OCI-LY3 (cell line): ENCODE data around the gene POU5F1.

Source experiments
- H2AFZ ChIP-seq: fragments of 200-600, 300-600 bp; shearing (Covaris generic); 2 replicates; pipeline ENCODE4 v1.6.0; 2014; ENCODE audit warnings: antibody characterized with exemption, low read depth, low read length
- H3K27ac ChIP-seq: fragments of 200-600, 300-600 bp; sonication (generic); 2 replicates; pipeline ENCODE4 v1.5.1; 2014; ENCODE audit warnings: mild to moderate bottlenecking, low read length, moderate library complexity, mixed read lengths
- H3K27me3 ChIP-seq: fragments of 200-600, 300-600 bp; sonication (generic); 2 replicates; pipeline ENCODE4 v1.6.1; 2014; ENCODE audit warnings: low read depth, low read length, mixed read lengths
- H3K36me3 ChIP-seq: fragments of 200-600, 300-600 bp; sonication (generic); replicated peaks from 2 replicates; pipeline ENCODE3; 2014; ENCODE audit warnings: low read depth, low read length, mixed read lengths
- H3K4me1 ChIP-seq: fragments of 300-600, 200-600 bp; sonication (generic); 2 replicates; pipeline ENCODE4 v1.6.1; 2014; ENCODE audit warnings: low read length, mixed read lengths
- H3K4me2 ChIP-seq: fragments of 200-600, 300-600 bp; sonication (generic); 2 replicates; pipeline ENCODE4 v1.6.1; 2014; ENCODE audit warnings: low read length, mixed read lengths
- H3K4me3 ChIP-seq: fragments of 300-600, 200-600 bp; sonication (generic); 2 replicates; pipeline ENCODE4 v1.5.1; 2014; ENCODE audit warnings: antibody characterized with exemption, mild to moderate bottlenecking, low read length, moderate library complexity
- H3K79me2 ChIP-seq: fragments of 300-600, 200-600 bp; shearing (Covaris generic); 2 replicates; pipeline ENCODE4 v1.6.1; 2014; ENCODE audit warnings: mild to moderate bottlenecking, low read length, mixed read lengths
- H3K9ac ChIP-seq: fragments of 300-600, 200-600 bp; shearing (Covaris generic); 2 replicates; pipeline ENCODE4 v1.6.0; 2014; ENCODE audit warnings: mild to moderate bottlenecking, low read length, moderate library complexity
- H3K9me3 ChIP-seq: fragments of 200-600, 300-600 bp; shearing (Covaris generic); 2 replicates; pipeline ENCODE4 v1.6.1; 2014; ENCODE audit warnings: low read length, mixed read lengths; ENCODE audit not compliant: insufficient read depth
- H4K20me1 ChIP-seq: fragments of 200-600, 300-600 bp; sonication (generic); 2 replicates; pipeline ENCODE4 v1.6.1; 2016; ENCODE audit warnings: low read length, mixed read lengths; ENCODE audit not compliant: insufficient read depth
- EZH2phosphoT487 ChIP-seq: fragments of 200-600 bp; shearing (Covaris generic); IDR thresholded peaks from 2 replicates; pipeline ENCODE4 v1.6.1; 2018; ENCODE audit warnings: antibody characterized with exemption, mixed run types, low read depth
- TF ChIP-seq, protein P1 (sequence below): fragments of 200-600, 300-600 bp; sonication (generic); IDR thresholded peaks from 2 replicates; pipeline ENCODE4 v1.5.1; 2014; ENCODE audit warnings: antibody characterized with exemption, low read length, low read depth

Gene POU5F1

DNA sequence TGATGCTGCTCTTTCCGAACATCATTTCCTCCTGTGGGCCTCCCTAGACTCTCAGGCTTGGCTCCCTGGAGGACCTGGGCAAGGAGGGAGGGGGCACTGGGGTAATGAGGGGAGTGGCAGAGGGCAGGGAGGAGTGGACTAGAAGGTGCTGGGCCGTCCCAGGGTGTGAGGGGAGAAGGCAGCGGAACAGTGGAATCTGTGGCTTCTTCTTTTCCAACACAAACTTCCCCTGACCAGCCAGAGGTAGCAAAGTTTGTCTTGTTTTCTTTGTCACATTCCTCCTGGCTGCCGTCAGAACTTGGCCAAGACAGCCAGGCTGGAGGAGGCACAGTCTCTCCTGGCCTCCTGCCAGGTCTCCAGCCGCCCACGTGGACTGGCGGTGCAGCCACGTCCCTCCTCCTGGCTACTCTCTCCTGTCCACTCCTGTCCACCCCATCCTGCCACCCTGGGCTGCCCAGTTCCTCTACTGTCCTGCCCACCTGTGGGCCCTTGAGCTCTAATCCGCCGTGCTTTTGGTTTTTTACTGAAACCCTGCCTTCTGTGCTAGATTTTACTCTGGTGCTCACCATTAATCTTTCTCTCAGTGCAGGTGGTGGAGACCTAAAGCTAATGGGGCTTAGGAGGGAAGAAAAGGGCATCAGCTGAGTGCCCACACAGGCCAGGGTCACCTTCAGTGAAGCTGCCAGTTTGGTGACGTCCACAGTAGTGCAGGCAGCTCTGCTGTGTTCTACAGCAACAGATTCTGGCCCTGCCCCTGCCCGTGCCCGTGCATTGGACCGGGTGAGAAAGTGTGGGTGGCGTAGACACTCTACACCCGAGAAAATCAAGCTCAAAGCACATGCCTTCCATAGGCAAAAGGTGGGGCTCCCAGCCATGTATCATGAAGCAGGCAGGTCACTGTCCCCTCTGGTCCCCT is 47.4 kb downstream of the POU5F1 start:
- Histone ChIP-seq H3K9me3 (no peaks in the 10 kb centered on the region), H3K4me1 (peaks cover 3% of the 10 kb centered on the region), H2AFZ (no peak overlapping the region), H3K27ac (no peak overlapping the region), H3K4me3 (no peak overlapping the region), H3K9ac (no peak overlapping the region), H4K20me1 (no peaks in the 10 kb centered on the region), H3K79me2 (no peaks in the 10 kb centered on the region), H3K4me2 (no peak overlapping the region), H3K27me3 (no peaks in the 10 kb centered on the region), H3K36me3 (no peaks in the 10 kb centered on the region)
- TF ChIP-seq, protein P1, sequence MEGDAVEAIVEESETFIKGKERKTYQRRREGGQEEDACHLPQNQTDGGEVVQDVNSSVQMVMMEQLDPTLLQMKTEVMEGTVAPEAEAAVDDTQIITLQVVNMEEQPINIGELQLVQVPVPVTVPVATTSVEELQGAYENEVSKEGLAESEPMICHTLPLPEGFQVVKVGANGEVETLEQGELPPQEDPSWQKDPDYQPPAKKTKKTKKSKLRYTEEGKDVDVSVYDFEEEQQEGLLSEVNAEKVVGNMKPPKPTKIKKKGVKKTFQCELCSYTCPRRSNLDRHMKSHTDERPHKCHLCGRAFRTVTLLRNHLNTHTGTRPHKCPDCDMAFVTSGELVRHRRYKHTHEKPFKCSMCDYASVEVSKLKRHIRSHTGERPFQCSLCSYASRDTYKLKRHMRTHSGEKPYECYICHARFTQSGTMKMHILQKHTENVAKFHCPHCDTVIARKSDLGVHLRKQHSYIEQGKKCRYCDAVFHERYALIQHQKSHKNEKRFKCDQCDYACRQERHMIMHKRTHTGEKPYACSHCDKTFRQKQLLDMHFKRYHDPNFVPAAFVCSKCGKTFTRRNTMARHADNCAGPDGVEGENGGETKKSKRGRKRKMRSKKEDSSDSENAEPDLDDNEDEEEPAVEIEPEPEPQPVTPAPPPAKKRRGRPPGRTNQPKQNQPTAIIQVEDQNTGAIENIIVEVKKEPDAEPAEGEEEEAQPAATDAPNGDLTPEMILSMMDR = no peak
- TF ChIP-seq EZH2phosphoT487 = no peak

GRCh38 chr6:31121131-31121790 is 49.2 kb downstream of the POU5F1 start:
- H3K4me1 ChIP-seq = no peaks in the 10 kb centered on the region
- no peak overlapping the region for H2AFZ ChIP-seq
- no peaks in the 10 kb centered on the region for H3K36me3 ChIP-seq
- TF ChIP-seq, protein P1 = no peak
- no peak for TF ChIP-seq EZH2phosphoT487
- H3K27ac ChIP-seq = no peak overlapping the region
- no peaks in the 10 kb centered on the region for H3K9me3 ChIP-seq
- H3K4me2 ChIP-seq = no peak overlapping the region
- no peaks in the 10 kb centered on the region for H3K27me3 ChIP-seq
- no peak overlapping the region for H3K4me3 ChIP-seq
- H3K79me2 ChIP-seq = no peaks in the 10 kb centered on the region
- no peaks in the 10 kb centered on the region for H4K20me1 ChIP-seq
- H3K9ac ChIP-seq = no peak overlapping the region

DNA sequence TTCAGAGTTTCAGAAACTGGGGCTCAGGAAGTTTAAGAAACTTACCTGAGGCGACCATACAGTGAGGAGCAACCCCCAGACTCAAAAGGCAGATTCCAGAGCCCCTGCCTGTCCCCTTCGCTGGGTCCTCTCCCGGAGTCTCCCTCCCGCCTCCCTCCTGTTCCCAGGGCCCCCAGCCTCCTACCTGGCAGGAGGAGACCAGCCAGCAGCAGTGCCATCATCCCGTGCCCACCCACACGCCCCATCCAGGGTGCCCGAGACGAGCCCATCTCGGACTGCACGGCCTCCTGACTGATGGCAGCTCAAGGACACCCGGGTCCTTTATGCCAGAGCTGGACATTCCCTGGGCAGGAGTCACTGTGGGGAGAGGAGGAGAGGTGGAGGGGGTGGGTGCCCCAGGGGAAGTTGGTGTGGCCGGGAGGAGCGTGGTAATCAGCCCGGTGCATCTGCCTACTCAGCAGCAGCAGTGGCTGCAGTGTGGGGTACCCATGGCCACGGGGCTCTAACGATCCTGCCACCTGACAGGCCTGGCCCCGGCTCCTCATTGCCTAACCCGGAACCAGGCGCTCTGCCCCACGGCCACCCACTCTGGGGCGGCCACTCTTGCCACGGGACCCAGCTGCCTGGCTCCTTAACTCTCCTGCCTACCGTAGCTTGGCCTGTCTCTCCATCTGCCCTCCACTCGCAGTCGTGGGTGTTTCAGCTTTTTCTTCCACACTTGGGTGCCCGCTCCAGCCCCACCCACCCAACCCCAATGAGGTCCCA is 50.1 kb downstream of the POU5F1 start, which contains the start of gene CDSN:
Gene CDSN, minus strand, starts transcription at position 296 of the 765 bp plus-strand sequence. Its CDS starts 27 bp downstream, at position 269.
- no peaks in the 10 kb centered on the region for H3K36me3 ChIP-seq
- H4K20me1 ChIP-seq = no peaks in the 10 kb centered on the region
- no peaks in the 10 kb centered on the region for H3K27me3 ChIP-seq
- TF ChIP-seq, protein P1 = no peak
- no peak for TF ChIP-seq EZH2phosphoT487
- H3K27ac ChIP-seq = no peak within 1 kb of the TSS
- H2AFZ ChIP-seq = no peak within 1 kb of the TSS
- H3K4me2 ChIP-seq = no peak within 1 kb of the TSS
- no peak within 1 kb of the TSS for H3K4me3 ChIP-seq
- no peaks in the 10 kb centered on the region for H3K9me3 ChIP-seq
- peaks cover 7% of the 10 kb centered on the region for H3K4me1 ChIP-seq
- H3K9ac ChIP-seq = no peak within 1 kb of the TSS
- no peaks in the 10 kb centered on the region for H3K79me2 ChIP-seq
